T-cell (primary cell): ENCODE data around the gene PECR. TPM values are rescaled to one million over a fixed set of nuclear protein-coding genes. Genes with fewer than 3 reads are reported as not detected.
A peak's percentile ranks its signal among the peaks of the same experiment; 100 is the strongest.

ENCODE experiments used
- ATAC-seq, 4 experiments: fragments of 200-7000 bp in 3 of 4; fragments of 150-1000 bp in 1 of 4; cut with Tn5 transposase; replicated peaks in 1 of 4; 1 replicate in 3 of 4; 2 replicates in 1 of 4; pipeline ENCODE4 v1.10.0; 2021; ENCODE audit warnings: moderate library complexity in 3 of 4, mild to moderate bottlenecking in 2 of 4, moderate number of reproducible peaks in 1 of 4
- CTCF ChIA-PET, 2 donors: fragments of 300-600 bp; sonication (Branson Sonifier 250); formaldehyde crosslinking; loops; one replicate each; lab custom pipeline; 2022; ENCODE audit warnings: antibody characterized with exemption in 2 of 2; lab: Charles Lee
- POLR2A ChIA-PET, 2 donors: fragments of 300-600 bp; sonication (Branson Sonifier 250); formaldehyde crosslinking; loops; one replicate each; lab custom pipeline; 2022; ENCODE audit warnings: antibody characterized with exemption in 2 of 2; lab: Charles Lee
- DNase-seq, 35 experiments: peaks; one replicate each; pipeline versions ENCODE4 v3.0.0 to v3.0.0-alpha.2; 2013 to 2023
- H3K27ac ChIP-seq: one replicate; pipeline ENCODE4 v1.5.1; 2013; ENCODE audit warnings: low read length
- H3K27me3 ChIP-seq, 2 experiments: replicated peaks in 1 of 2; 1 replicate in 1 of 2; 2 replicates in 1 of 2; pipeline versions ENCODE4 v1.6.1 to v1.7.0; 2013; ENCODE audit warnings: low read length in 1 of 2, mixed read lengths in 1 of 2; ENCODE audit not compliant: control insufficient read depth in 2 of 2, insufficient read depth in 2 of 2; ENCODE audit errors: extremely low read depth in 1 of 2
- H3K36me3 ChIP-seq, 2 donors: 1 replicate in 1 of 2; 2 replicates in 1 of 2; pipeline versions ENCODE4 v1.6.1 to v1.7.0; 2013; ENCODE audit warnings: low read length in 1 of 2; ENCODE audit not compliant: control insufficient read depth in 2 of 2, insufficient read depth in 1 of 2; ENCODE audit errors: extremely low read depth in 1 of 2
- H3K4me1 ChIP-seq, 2 experiments: 1 replicate in 1 of 2; 2 replicates in 1 of 2; pipeline versions ENCODE4 v1.6.1 to v1.7.0; 2013; ENCODE audit warnings: low read length in 2 of 2, mixed read lengths in 1 of 2; ENCODE audit not compliant: insufficient read depth in 2 of 2, control insufficient read depth in 1 of 2; ENCODE audit errors: extremely low read depth in 1 of 2
- H3K4me3 ChIP-seq, 2 donors: 1 replicate in 1 of 2; 2 replicates in 1 of 2; pipeline versions ENCODE4 v1.5.1 to v1.7.0; 2013; ENCODE audit warnings: mild to moderate bottlenecking in 2 of 2, low read length in 1 of 2, moderate library complexity in 1 of 2; ENCODE audit not compliant: control insufficient read depth in 1 of 2; ENCODE audit errors: extremely low read depth in 1 of 2
- H3K9me3 ChIP-seq: 2 replicates; pipeline ENCODE4 v1.7.0; 2013
- H3K27ac Mint-ChIP-seq, 2 donors: one replicate each; pipeline ENCODE4 v1.8.0; 2020 to 2021; ENCODE audit warnings: mild to moderate bottlenecking in 2 of 2, mixed read lengths in 2 of 2
- H3K27me3 Mint-ChIP-seq, 2 donors: one replicate each; pipeline ENCODE4 v1.8.0; 2021 to 2022; ENCODE audit warnings: mixed read lengths in 2 of 2
- H3K36me3 Mint-ChIP-seq: one replicate; pipeline ENCODE4 v1.8.0; 2021; ENCODE audit warnings: mixed read lengths
- H3K4me1 Mint-ChIP-seq, 3 donors: one replicate each; pipeline ENCODE4 v1.8.0; 2020 to 2022; ENCODE audit warnings: mixed read lengths in 3 of 3, mild to moderate bottlenecking in 1 of 3
- H3K4me3 Mint-ChIP-seq, 3 donors: one replicate each; pipeline ENCODE4 v1.8.0; 2020 to 2022; ENCODE audit warnings: mild to moderate bottlenecking in 3 of 3, mixed read lengths in 3 of 3, moderate library complexity in 3 of 3
- H3K9me3 Mint-ChIP-seq, 3 donors: one replicate each; pipeline ENCODE4 v1.8.0; 2020 to 2022; ENCODE audit warnings: mixed read lengths in 3 of 3
- WGBS: methylation state at CpG from one replicate; pipeline ENCODE4 v1.1.5; 2013; ENCODE audit warnings: missing lambda C conversion rate; ENCODE audit not compliant: insufficient coverage; 5-methylcytosine and 5-hydroxymethylcytosine counted together
- total RNA-seq, 35 experiments: library from RNA in 6 of 35; stranded (reverse) in 6 of 35; fragments of 120-200 nt in 1 of 35; gene quantifications; one replicate each; pipeline versions ENCODE4 v1.2.1 to v1.2.4 and lab custom pipeline; 2013 to 2026

PECR gene
- total RNA-seq, 5 donors from 2014 or later (not counting 1 experiment from before 2014, with no cell fraction given) = 17.4 to 26.2 (median 20.6) TPM

- POLR2A ChIA-PET = interaction anchor here in 1 of 2 donors (0.6 kb wide), 1 partner anchor 34 kb away, joined by 3 read pairs; no protein-coding TSS in a partner anchor
- H3K36me3 ChIP-seq = no peaks in the 10 kb centered on the region
- ATAC-seq (no peak), DNase-seq (no peak)
- H3K27me3 ChIP-seq = no peaks in the 10 kb centered on the region
- Mint-ChIP-seq H3K9me3 (no peaks in the 10 kb centered on the region), H3K4me3 (no peak overlapping the region), H3K4me1 (peaks cover 51 to 62% (median 59%) of the 10 kb centered on the region in 3 donors), H3K36me3 (peaks cover 10% of the 10 kb centered on the region), H3K27me3 (no peaks in the 10 kb centered on the region), H3K27ac (peak overlapping the region; percentile 95 to 98)
- peaks cover 26 to 40% of the 10 kb centered on the region in 2 experiments for H3K4me1 ChIP-seq
- peak overlapping the region; percentile 56 for H3K27ac ChIP-seq
- no peaks in the 10 kb centered on the region for H3K9me3 ChIP-seq
- H3K4me3 ChIP-seq = no peak overlapping the region
- CTCF ChIA-PET = interaction anchor here (0.7 kb wide), 2 partner anchors 48 to 49 kb away, joined by 3 to 5 read pairs; no protein-coding TSS in a partner anchor
- WGBS = no CpG with 5 or more reads among the region's 2 CpGs
Observed at GRCh38 chr2:216086207-216086893, 4.7 kb upstream of the PECR start.

GRCh38 chr2:216084547-216084946, 2.9 kb upstream of the PECR start:
- H3K27ac Mint-ChIP-seq = peak overlapping the region; percentile 95 to 98
- DNase-seq = peak in 20 of 35 experiments; percentile 3 to 51 (median 20)
- peaks cover 7% of the 10 kb centered on the region for H3K36me3 Mint-ChIP-seq

GRCh38 chr2:216083464-216084281, 2.1 kb upstream of the PECR start:
- Histone ChIP-seq H3K4me3 (no peak overlapping the region), H3K9me3 (no peaks in the 10 kb centered on the region), H3K27me3 (no peaks in the 10 kb centered on the region), H3K27ac (peak overlapping the region; percentile 76), H3K36me3 (no peaks in the 10 kb centered on the region), H3K4me1 (peaks cover 34 to 53% of the 10 kb centered on the region in 2 experiments)
- peak in 1 of 35 experiments; percentile 7 for DNase-seq
- H3K4me1 Mint-ChIP-seq = peaks cover 62 to 66% (median 66%) of the 10 kb centered on the region in 3 donors
- H3K27me3 Mint-ChIP-seq = no peaks in the 10 kb centered on the region
- ATAC-seq = no peak
- peaks cover 3% of the 10 kb centered on the region for H3K36me3 Mint-ChIP-seq
- CTCF ChIA-PET = interaction anchor here (0.6 to 2.0 kb wide), 7 partner anchors 8 to 59 kb away, joined by 3 to 16 read pairs (median 4); partner anchors contain the start of gene XRCC5 (in 1 of the 2)
- H3K27ac Mint-ChIP-seq = peak overlapping the region; percentile 95 to 98
- POLR2A ChIA-PET = interaction anchor here (0.6 to 1.2 kb wide), 8 partner anchors 19 to 434 kb away, joined by 3 to 5 read pairs (median 4); partner anchors contain the start of gene XRCC5 (in 1 of the 2)
- H3K9me3 Mint-ChIP-seq = no peaks in the 10 kb centered on the region
- H3K4me3 Mint-ChIP-seq = peak overlapping the region; percentile 65 to 99 (median 89)
- 93% methylated on average over 10 of the region's 11 CpGs for WGBS

More at GRCh38 chr2:216084547-216084946, 2.9 kb upstream of the PECR start:
- H3K27me3 ChIP-seq = no peaks in the 10 kb centered on the region
- CTCF ChIA-PET = interaction anchor here (0.6 to 2.0 kb wide), 7 partner anchors 9 to 60 kb away, joined by 3 to 16 read pairs (median 3); partner anchors contain the start of gene XRCC5 (in 1 of the 2)
- H3K4me3 ChIP-seq = peak overlapping the region; percentile 14 to 35
- H3K27me3 Mint-ChIP-seq = no peaks in the 10 kb centered on the region
- no peaks in the 10 kb centered on the region for H3K9me3 Mint-ChIP-seq
- ATAC-seq = peak; percentile 39 to 60 (median 52)
- H3K36me3 ChIP-seq = no peaks in the 10 kb centered on the region
- H3K9me3 ChIP-seq = no peaks in the 10 kb centered on the region
- H3K27ac ChIP-seq = peak overlapping the region; percentile 76
- H3K4me3 Mint-ChIP-seq = peak overlapping the region; percentile 65 to 99 (median 89)
- H3K4me1 Mint-ChIP-seq = peaks cover 62 to 66% (median 64%) of the 10 kb centered on the region in 3 donors
- 17% methylated on average over 2 of the region's 3 CpGs for WGBS
- POLR2A ChIA-PET = interaction anchor here (0.7 to 1.2 kb wide), 4 partner anchors 18 to 25 kb away, joined by 3 to 5 read pairs (median 4); partner anchors contain the start of gene XRCC5 (in 1 of the 2)
- peaks cover 32 to 53% of the 10 kb centered on the region in 2 experiments for H3K4me1 ChIP-seq

GRCh38 chr2:216082805-216083204, 1.2 kb upstream of the PECR start:
- no peaks in the 10 kb centered on the region for H3K9me3 ChIP-seq
- Mint-ChIP-seq H3K4me3 (peak overlapping the region; percentile 89 to 99 (median 93)), H3K27me3 (no peaks in the 10 kb centered on the region), H3K4me1 (peaks cover 62 to 71% (median 68%) of the 10 kb centered on the region in 3 donors), H3K9me3 (no peaks in the 10 kb centered on the region), H3K36me3 (peaks cover 3% of the 10 kb centered on the region), H3K27ac (peak overlapping the region; percentile 95 to 98)
- ChIA-PET POLR2A (interaction anchor here in 1 of 2 donors (0.7 kb wide), 1 partner anchor 32 kb away, joined by 3 read pairs; no protein-coding TSS in a partner anchor), CTCF (interaction anchor here in 1 of 2 donors (1.2 to 2.0 kb wide), 2 partner anchors 28 to 32 kb away, joined by 5 to 16 read pairs; partner anchors contain the start of gene XRCC5)
- peak overlapping the region in 1 of 2 donors; percentile 97 for H3K4me3 ChIP-seq
- peak overlapping the region; percentile 75 for H3K27ac ChIP-seq
- ATAC-seq (no peak), DNase-seq (peak in 1 of 35 experiments; percentile 14)
- WGBS = 20% methylated on average over 1 of the region's 3 CpGs
- no peaks in the 10 kb centered on the region for H3K27me3 ChIP-seq
- peaks cover 34 to 53% of the 10 kb centered on the region in 2 experiments for H3K4me1 ChIP-seq
- no peaks in the 10 kb centered on the region for H3K36me3 ChIP-seq

- Mint-ChIP-seq H3K27ac (peak overlapping the region; percentile 95 to 98), H3K4me1 (peaks cover 62 to 71% (median 68%) of the 10 kb centered on the region in 3 donors), H3K9me3 (no peaks in the 10 kb centered on the region), H3K4me3 (peak overlapping the region; percentile 89 to 99 (median 93)), H3K36me3 (peaks cover 3% of the 10 kb centered on the region), H3K27me3 (no peaks in the 10 kb centered on the region)
- no peaks in the 10 kb centered on the region for H3K27me3 ChIP-seq
- H3K4me1 ChIP-seq = peaks cover 34 to 53% of the 10 kb centered on the region in 2 experiments
- no peaks in the 10 kb centered on the region for H3K9me3 ChIP-seq
- POLR2A ChIA-PET = interaction anchor here in 1 of 2 donors (0.7 kb wide), 1 partner anchor 43 kb away, joined by 4 read pairs; no protein-coding TSS in a partner anchor
- CTCF ChIA-PET = interaction anchor here (0.6 to 1.7 kb wide), 6 partner anchors 21 to 48 kb away, joined by 3 to 9 read pairs (median 4); no protein-coding TSS in a partner anchor
- H3K4me3 ChIP-seq = peak overlapping the region; percentile 59 to 97
- 6% methylated on average over 12 of the region's 22 CpGs for WGBS
- peak in 3 of 4 experiments; percentile 2 to 24 (median 8) for ATAC-seq
- peak in 3 of 35 experiments; percentile 7 to 29 (median 8) for DNase-seq
- H3K27ac ChIP-seq = peak overlapping the region; percentile 75
- H3K36me3 ChIP-seq = no peaks in the 10 kb centered on the region
Observed at GRCh38 chr2:216082117-216082711, 605 bp upstream of the PECR start.
